ENCODE data around the gene PHYHD1. TPM values are rescaled to one million over a fixed set of nuclear protein-coding genes. Genes with fewer than 3 reads are reported as not detected.

PHYHD1 gene
- total RNA-seq, 1 experiment from 2014 or later: 1.6 TPM

DNA sequence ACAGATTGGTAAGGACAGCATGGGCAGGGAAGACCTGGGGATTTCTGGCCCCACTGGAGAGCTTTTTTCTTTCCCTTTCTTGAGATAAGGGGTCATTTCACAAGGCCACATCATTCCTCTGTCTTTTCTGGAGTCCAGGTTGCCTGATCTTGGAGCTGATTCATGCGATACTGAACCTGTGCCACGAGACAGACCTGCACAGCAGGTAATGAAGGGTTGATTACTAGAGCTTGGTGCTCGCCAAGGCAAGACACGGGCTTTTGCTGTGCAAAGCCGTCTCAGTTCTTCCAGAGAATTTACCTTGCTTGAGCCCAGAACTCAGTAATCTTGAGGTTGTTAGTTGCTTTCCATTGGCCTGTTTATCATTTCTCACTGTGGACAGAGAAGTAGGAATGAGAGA, 65.9 kb downstream of the PHYHD1 start:
- no peak overlapping the region for H3K27ac ChIP-seq (ENCODE audit: low read length)
- H3K9me3 ChIP-seq (ENCODE audit: low read length): no peaks in the 10 kb centered on the region
- BruUV-seq (replicated peaks): no TSS peak
- ATAC-seq (no peak), DNase-seq (no peak)
- ChIA-PET CTCF (no interaction called here), POLR2A (ENCODE audit: unreplicated experiment) (no interaction called here)
- H3K4me2 ChIP-seq (ENCODE audit: low read length): no peak overlapping the region
- no peak for TF ChIP-seq EZH2 (IDR thresholded peaks at IDR 0.05; ENCODE audit: low read length, unreplicated experiment)
- TF ChIP-seq, protein P1, sequence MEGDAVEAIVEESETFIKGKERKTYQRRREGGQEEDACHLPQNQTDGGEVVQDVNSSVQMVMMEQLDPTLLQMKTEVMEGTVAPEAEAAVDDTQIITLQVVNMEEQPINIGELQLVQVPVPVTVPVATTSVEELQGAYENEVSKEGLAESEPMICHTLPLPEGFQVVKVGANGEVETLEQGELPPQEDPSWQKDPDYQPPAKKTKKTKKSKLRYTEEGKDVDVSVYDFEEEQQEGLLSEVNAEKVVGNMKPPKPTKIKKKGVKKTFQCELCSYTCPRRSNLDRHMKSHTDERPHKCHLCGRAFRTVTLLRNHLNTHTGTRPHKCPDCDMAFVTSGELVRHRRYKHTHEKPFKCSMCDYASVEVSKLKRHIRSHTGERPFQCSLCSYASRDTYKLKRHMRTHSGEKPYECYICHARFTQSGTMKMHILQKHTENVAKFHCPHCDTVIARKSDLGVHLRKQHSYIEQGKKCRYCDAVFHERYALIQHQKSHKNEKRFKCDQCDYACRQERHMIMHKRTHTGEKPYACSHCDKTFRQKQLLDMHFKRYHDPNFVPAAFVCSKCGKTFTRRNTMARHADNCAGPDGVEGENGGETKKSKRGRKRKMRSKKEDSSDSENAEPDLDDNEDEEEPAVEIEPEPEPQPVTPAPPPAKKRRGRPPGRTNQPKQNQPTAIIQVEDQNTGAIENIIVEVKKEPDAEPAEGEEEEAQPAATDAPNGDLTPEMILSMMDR (conservative IDR thresholded peaks at IDR 0.05; ENCODE audit: low read depth, low read length): no peak
- intact Hi-C loops (cut with micrococcal nuclease): no loop called here
- H2AFZ ChIP-seq (ENCODE audit: low read length): no peak overlapping the region
- H4K20me1 ChIP-seq (ENCODE audit: low read length): no peaks in the 10 kb centered on the region
- H3K9me2 ChIP-seq (replicated peaks; ENCODE audit: low read length): no peaks in the 10 kb centered on the region
- H3F3A ChIP-seq (ENCODE audit: low read length, unreplicated experiment): no peaks in the 10 kb centered on the region
- H3K27me3 ChIP-seq (ENCODE audit: low read length): no peaks in the 10 kb centered on the region
- no peak overlapping the region for H3K4me3 ChIP-seq (ENCODE audit: low read length)
- peaks cover 23% of the 10 kb centered on the region for H3K36me3 ChIP-seq (ENCODE audit: low read depth, low read length)
- H3K9ac ChIP-seq (ENCODE audit: low read length): no peak overlapping the region
- H3K4me1 ChIP-seq (ENCODE audit: insufficient read depth, low read length): peaks cover 7% of the 10 kb centered on the region; the same call in 1 of the 2 replicates
- H3K79me2 ChIP-seq (ENCODE audit: low read length): no peaks in the 10 kb centered on the region

DNA sequence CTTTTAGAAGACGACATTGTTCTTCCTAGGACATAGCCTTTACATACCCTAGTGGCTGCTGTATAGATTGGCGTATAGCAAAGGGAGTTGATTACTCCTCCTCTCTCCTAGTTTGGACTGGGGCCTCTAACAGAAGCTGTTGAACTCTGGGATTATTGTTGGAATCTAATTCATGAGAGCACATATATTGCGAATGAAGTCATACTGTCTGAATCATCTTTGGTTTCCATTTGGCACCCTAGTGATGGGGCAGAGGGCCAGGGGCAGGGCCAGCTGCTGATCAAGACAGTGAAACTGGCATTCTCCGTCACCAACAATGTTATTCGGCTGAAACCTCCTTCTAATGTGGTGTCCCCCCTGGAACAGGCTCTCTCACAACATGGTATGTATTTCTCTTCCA, 67.0 kb downstream of the PHYHD1 start:
- H3K4me3 ChIP-seq (ENCODE audit: low read length): no peak overlapping the region
- TF ChIP-seq EZH2phosphoT487 (IDR thresholded peaks at IDR 0.05; ENCODE audit: borderline replicate concordance, low read length) (no peak), EZH2 (IDR thresholded peaks at IDR 0.05; ENCODE audit: low read length, unreplicated experiment) (no peak)
- TF ChIP-seq, protein P1 (conservative IDR thresholded peaks at IDR 0.05; ENCODE audit: low read depth, low read length): no peak
- CTCF ChIA-PET: interaction anchor here (0.6 kb wide), 1 partner anchor 890 kb away, joined by 4 read pairs; no protein-coding TSS in a partner anchor
- POLR2A ChIA-PET (ENCODE audit: unreplicated experiment): no interaction called here
- peaks cover 21% of the 10 kb centered on the region for H3K36me3 ChIP-seq (ENCODE audit: low read depth, low read length)
- H3K27ac ChIP-seq (ENCODE audit: low read length): no peak overlapping the region
- H3K27me3 ChIP-seq (ENCODE audit: low read length): no peaks in the 10 kb centered on the region
- no TSS peak for BruUV-seq (replicated peaks)
- peaks cover 7% of the 10 kb centered on the region; the same call in 1 of the 2 replicates for H3K4me1 ChIP-seq (ENCODE audit: insufficient read depth, low read length)
- no peak overlapping the region for H3K9ac ChIP-seq (ENCODE audit: low read length)
- no peak overlapping the region for H2AFZ ChIP-seq (ENCODE audit: low read length)
- no peaks in the 10 kb centered on the region for H3F3A ChIP-seq (ENCODE audit: low read length, unreplicated experiment)
- DNase-seq (peak; percentile 53), ATAC-seq (peak; percentile 78)
- no peaks in the 10 kb centered on the region for H3K9me3 ChIP-seq (ENCODE audit: low read length)
- no peaks in the 10 kb centered on the region for H3K79me2 ChIP-seq (ENCODE audit: low read length)
- H3K4me2 ChIP-seq (ENCODE audit: low read length): no peak overlapping the region
- no peaks in the 10 kb centered on the region for H4K20me1 ChIP-seq (ENCODE audit: low read length)
- H3K9me2 ChIP-seq (replicated peaks; ENCODE audit: low read length): no peaks in the 10 kb centered on the region
- intact Hi-C loops (cut with micrococcal nuclease): no loop called here

Other genes starting within 250 kb of the PHYHD1 start
- gene SET, start 231.8 kb upstream of the PHYHD1 start, total RNA-seq (2014; rRNA removed): 647 and 709 TPM in 2 replicates
- 7.8 and 9.4 TPM in 2 replicates for gene PKN3, start 218.5 kb upstream of the PHYHD1 start, total RNA-seq (2014; rRNA removed)
- gene ZDHHC12, start 196.9 kb upstream of the PHYHD1 start, total RNA-seq (2014; rRNA removed): 82.4 and 86.1 TPM in 2 replicates
- 14.8 and 20.6 TPM in 2 replicates for gene ZER1, start 149.1 kb upstream of the PHYHD1 start, total RNA-seq (2014; rRNA removed)
- 15.0 and 18.8 TPM in 2 replicates for gene TBC1D13, start 133.7 kb upstream of the PHYHD1 start, total RNA-seq (2014; rRNA removed)
- 37.0 and 51.5 TPM in 2 replicates for gene ENDOG, start 102.5 kb upstream of the PHYHD1 start, total RNA-seq (2014; rRNA removed)
- 27.2 and 30.5 TPM in 2 replicates for gene SPOUT1, start 91.2 kb upstream of the PHYHD1 start, total RNA-seq (2014; rRNA removed)
- gene KYAT1, start 39.0 kb upstream of the PHYHD1 start, total RNA-seq (2014; rRNA removed): 7.4 and 12.9 TPM in 2 replicates
- gene LRRC8A, start 38.8 kb upstream of the PHYHD1 start, total RNA-seq (2014; rRNA removed): 58.9 and 65.5 TPM in 2 replicates
- gene DOLK, start 26.6 kb downstream of the PHYHD1 start, total RNA-seq (2014; rRNA removed): 17.9 and 23.7 TPM in 2 replicates
- gene NUP188, start 26.7 kb downstream of the PHYHD1 start, total RNA-seq (2014; rRNA removed): 48.0 and 52.0 TPM in 2 replicates
- gene SH3GLB2, start 107.3 kb downstream of the PHYHD1 start, total RNA-seq (2014; rRNA removed): 44.1 and 60.4 TPM in 2 replicates
- 29.6 TPM in 2 replicates for gene MIGA2, start 115.6 kb downstream of the PHYHD1 start, total RNA-seq (2014; rRNA removed)
- gene DOLPP1, start 160.1 kb downstream of the PHYHD1 start, total RNA-seq (2014; rRNA removed): 27.3 and 37.1 TPM in 2 replicates
- gene CRAT, start 189.8 kb downstream of the PHYHD1 start, total RNA-seq (2014; rRNA removed): 12.8 and 16.1 TPM in 2 replicates
- gene PTPA, start 190.4 kb downstream of the PHYHD1 start, total RNA-seq (2014; rRNA removed): 138 and 154 TPM in 2 replicates